Middle frontal gyrus (tissue), 1 donor: ENCODE measurements around the gene TRPM1.

ENCODE experiments used
- DNase-seq: peaks from one replicate; pipeline ENCODE4 v3.0.0-alpha.2; 2015; ENCODE audit warnings: low spot score; ENCODE audit errors: extremely low spot score

TRPM1 gene

DNA sequence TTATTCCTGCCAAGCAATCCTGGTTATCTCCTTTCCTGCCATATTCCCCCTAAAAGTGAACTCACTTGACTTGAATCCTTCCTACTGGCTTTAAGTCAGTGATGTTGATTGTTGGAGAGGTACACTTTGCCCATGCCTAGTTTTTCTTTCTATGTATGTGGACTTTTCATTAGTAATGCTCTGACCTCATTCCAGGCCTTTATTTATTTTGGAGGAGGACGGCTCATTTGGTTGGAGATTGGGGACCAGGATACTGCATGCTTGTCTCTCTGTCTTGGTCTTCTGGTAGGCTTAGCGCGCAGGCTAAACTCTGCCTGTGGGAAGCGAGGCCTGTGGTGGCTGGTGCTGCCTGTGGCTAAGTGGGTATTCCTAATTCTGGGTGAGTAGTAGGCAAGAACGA lies 81.0 kb downstream of the TRPM1 start:
- DNase-seq = no peak

DNA sequence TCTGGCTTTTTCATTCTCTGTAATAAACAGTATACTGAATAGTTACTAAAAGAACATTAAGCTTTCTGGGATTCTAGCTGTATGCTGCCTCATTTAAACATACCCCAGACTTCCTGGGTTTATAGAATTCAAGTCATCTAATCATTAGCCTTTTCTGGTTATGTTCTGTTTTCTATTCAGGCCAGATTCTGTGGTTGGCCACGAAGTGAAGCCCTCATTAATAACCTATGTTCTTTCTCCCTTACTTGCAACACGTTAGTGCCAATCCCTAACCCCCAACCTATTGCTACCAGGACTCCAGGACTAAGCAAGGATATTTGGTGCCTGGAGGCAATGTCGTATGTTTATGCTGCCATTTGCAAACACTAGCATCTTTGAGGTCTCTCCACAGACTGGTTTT lies 81.5 kb downstream of the TRPM1 start:
- no peak for DNase-seq

DNA sequence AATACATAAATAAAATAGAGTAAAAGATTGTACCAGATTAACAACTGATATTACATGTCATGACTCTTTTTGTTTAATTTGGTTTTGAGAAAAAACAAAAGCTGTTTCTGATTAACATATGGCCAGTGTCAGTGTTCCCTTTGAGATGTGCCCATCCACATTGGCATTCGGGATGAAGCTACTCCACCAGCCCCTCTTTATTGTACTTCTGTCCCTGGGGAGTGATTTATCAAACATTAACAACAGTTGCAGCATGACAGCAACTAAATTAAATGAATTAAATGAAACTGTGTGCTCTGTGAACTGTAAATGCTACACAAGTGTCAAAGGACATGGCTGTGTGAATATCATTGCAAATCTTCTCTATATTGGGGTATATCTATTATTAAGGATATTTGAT lies 84.2 kb downstream of the TRPM1 start:
- no peak for DNase-seq

DNA sequence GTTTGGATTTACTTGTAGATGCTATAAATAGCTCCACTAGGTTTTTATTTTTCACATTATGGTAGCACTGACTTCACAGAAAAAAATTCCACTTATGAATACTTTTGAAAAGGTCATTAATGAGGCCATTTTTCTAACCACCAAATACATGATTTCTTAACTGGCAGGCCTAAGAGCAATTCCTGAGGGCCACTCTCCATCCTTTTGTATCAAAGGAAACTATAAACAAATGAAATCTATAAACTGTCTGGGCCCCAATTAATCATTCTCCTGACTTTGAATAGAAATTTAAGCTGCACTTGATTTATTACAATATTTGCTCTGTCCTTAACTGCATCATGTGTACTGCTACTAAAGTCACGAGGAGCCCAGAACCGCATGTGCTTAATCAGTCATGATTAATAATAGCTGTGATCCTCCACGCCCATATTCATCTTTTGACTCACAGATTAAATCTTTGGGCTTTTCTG lies 85.0 kb downstream of the TRPM1 start:
- DNase-seq = no peak

DNA sequence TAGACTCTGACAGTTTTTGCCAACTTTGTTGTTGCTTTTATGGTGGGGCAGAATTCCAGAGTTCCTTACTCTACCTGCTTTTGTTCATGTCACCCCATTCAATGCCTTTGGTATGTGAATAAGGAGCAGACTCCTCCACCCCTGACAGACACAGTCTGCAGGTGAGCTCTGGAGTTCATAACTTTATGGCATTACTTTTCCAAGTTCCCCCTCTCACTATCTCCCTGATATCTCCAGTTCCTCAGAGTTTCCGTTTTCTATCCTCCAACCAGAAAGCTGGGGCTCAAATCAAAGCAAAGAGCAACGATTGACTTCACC lies 87.0 kb downstream of the TRPM1 start:
- DNase-seq = no peak

DNA sequence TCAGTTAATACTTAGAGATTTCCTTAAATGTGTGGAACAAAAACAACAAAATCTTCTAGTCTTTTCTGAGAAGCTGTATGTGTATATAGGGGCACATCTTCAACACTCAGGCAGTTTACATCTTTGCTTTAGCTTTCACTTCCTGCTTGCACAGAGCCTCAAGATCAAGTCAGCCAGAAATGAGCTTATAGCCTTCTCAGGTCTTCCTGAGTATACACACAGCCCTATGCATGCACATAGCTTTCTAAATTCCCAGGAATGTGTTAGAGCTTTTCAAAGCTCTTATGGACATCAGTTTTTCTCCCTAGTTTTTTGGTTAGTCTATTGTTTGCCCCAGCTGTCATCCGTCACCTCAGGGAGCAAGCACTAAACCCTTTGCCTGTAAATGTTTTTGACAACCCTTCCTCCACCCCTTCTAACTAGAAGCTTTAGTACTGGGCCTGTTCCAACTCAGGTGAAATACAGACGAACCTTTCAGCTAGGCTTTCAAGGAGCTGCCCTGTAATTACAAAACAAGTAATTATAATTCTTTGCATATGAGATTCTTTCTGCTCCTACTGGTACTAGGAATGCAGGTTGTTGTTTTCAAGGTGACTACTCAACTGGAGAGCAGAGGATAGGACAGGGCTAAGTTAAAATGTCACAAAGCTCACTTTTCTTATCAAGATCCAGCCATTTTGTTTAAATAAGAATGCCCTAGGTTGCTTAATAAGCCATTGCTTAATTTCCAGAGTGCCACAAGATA lies 87.5 kb downstream of the TRPM1 start:
- no peak for DNase-seq

DNA sequence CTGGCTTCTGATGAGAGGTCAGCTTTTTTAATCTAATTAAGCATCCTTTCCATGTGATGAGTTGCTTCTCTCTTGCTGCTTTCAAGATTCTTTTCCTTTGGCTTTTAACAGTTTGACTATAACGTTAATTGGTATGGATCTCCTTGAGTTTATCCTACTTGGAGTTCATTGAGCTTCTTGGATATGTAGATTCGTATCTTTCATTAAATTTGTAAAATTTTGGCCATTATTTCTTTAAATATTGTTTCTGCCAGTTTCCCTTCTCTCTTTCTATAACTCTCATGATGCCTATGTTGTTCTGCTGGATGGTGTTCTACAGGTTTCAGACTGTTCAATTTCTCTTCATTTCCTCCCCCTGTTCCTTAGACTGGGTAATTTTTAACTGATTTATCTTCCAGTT lies 89.1 kb downstream of the TRPM1 start:
- no peak for DNase-seq

DNA sequence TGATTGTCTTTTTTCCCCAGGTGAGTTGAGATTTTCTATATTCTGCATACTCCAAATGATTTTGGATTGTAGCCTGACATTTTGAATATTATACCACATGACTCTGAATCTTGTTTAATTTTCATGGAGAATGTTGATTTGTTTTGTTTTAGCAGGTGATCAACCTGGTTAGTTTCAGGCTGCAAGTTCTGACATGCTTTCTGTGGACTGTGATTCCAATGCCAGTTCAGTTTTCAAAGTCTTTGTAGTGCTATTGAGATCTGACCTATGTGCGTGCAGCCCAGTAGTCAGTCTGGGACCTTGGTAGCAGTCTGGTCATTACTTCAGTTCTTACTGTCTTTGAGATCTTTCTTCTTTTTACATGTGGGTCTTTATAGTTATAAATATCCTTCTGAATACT lies 91.5 kb downstream of the TRPM1 start:
- no peak for DNase-seq

DNA sequence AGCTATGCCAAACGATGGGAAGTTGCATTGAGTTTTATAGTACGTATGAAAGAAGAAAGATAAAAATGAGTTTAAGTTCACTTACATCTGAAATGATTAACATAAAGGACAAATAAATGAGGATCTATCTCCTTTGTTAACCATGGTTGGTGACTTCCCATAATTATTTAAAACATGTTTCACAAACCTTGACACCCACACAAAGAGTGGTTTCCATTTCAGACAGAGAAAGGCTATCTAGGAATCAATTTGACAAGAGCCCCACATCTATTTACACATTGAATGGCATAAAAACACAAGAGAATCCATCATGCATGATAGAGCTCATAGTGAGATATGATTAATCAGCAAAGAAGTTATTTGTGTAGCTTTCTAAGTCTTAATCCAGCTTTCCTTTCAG lies 95.9 kb downstream of the TRPM1 start:
- no peak for DNase-seq

DNA sequence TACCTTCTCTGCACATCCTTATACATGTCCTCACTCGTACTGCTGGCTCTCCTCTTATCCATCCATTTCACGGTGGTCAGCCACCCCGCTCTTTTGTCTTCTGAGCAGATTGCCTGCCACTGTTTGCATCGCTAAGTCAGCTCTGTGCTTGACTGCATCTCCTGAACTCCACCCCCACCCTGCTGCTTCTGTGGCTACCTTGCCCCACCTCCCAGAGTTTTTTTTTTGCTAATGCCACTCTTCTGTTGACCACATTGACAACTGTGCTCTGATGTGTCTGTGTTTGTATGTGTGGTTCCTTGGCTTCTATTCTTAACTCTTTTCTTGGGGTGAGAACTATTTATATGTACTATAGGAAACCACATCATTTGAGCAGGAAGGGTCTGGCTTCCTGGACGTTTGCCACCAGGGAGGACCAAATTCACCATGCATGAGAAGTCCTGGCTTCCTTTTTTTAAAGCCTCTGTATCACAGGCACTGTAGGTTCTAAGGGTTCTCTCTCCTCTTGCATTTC lies 97.2 kb downstream of the TRPM1 start:
- no peak for DNase-seq

DNA sequence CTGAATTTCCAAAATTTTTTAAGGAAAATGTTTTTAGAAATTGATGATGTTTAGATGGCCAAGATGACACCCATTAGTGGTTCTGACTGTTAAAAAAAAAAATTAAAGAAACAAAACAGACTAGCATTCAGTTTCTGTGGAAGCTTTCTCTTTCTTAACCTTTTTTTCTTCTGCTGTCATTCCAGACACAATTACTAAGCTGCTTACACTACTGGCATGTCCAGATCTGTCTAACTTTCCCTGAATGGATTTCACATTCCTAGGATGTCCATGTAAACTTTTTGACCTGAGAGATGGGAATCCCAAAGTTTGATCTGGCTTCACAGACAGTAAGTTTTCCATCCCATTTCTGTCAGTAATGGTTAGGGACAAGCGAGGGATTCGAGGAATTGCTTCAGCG lies 99.8 kb downstream of the TRPM1 start:
- DNase-seq = no peak

DNA sequence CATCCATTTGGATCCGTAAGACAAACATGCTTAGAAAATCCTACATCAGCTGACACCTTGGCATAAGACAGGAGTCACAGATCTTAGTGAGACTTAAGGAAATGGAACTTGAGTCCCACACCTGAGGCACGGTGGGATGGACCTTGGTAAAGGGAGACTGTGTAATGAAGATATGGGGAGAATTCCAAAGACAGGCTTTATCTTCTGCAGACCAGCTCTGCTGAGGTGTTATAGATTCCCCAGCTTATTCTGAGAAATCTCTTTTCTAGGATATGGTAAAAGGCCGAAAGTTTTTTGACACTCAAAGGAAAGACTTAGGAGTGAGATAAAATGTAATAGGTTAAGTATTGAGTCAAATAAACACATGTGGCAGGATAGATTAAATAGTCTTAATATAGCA lies 101.8 kb downstream of the TRPM1 start:
- DNase-seq = no peak

DNA sequence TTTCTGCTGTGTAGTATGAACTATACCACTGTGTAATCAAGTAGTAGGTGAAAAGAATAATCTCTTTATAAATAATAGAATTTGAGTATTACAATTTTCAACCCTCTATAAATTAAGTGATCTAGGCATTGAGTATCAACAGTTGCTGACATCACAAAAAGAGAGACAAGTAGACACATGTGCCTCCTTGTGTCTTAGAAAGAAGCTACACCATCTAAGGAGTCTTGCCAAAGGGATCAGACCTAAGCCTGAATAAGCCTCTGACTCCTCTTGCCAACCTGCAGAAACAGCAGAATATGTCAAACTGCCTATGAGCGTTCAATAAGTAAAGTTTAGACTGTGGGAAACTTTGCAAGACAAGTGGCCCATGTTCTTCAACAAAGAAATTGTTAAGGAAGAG lies 104.3 kb downstream of the TRPM1 start:
- no peak for DNase-seq

DNA sequence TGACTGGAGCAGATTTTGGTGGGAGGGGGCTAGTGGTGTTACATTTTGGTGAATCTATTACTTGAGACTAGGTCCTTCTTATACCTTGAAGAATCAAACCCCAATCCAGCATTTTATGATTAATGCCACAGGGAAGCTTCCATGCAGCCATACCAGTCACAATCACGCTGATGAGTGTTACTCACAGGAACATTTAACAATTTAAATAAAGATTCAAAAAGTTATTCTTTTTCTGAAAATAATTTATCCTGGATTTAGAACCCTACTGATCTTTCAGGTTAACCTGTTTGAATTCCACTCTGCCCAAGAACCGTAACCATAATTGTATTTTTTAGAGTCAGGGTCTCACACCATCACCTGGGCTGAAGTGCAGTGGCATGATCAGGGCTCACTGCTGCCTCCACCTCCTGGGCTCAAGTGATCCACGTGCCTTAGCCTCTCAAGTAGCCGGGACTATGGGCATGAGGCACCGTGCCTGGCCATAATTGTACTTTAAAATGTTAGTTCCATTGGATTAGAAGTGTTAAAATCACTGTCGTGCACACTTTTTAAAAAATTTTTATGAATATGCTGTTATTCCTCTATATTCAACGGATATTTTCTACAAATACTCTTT lies 109.2 kb downstream of the TRPM1 start:
- no peak for DNase-seq

DNA sequence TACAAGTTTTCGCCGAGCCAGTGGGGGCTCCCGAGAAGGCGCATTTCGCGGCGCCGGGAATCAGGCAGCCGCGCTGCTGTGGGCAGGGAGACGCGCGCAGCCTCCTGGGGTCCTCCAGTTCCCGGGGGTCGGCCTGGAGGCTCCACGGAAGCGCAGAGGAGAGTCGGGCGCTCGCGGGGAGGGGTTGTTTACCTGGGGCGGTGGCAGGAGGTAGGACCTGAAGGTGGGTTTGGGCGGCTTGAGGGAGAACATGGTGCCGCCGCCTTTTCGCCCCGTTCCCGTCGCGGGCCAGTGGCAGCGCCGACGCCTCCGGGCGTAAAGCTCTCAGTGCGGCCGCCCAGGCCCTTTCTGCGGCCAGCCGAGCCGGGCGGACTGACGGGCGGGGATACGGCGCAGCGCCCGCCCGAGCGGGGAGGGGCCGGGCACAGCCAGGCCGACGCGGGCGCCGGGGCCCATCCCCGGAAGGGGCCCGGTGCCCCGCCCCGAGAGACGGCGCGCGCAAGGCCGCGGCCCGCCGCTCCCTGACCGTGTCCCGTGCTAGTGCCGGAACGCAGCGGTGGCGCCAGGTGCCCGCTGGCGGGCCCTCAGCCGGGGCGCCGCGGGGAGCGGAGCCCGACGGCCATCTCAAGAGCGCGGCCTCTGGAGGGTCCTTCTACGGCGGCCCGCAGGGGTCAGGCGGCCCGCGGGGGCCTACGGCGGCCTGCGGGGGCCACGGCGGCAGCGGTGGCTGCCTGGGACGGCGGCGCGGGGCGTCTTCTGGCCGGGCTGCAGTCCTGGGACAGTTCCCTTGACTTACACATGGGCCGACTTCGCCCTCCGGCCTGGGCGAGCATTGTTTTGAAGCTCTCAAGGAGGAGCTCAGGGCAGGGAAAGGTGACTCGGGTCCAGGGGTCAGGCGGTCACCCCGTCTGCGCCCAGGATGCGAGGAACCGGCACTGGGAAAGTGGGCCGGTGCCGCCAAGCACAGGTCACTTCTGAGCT lies 110.0 kb downstream of the TRPM1 start, which contains the start of gene MTMR10:
TSS of gene MTMR10 (minus strand) at position 374 of the 981 bp plus-strand sequence. CDS start at position 252, 122 bp downstream.
- DNase-seq = peak; percentile 30

DNA sequence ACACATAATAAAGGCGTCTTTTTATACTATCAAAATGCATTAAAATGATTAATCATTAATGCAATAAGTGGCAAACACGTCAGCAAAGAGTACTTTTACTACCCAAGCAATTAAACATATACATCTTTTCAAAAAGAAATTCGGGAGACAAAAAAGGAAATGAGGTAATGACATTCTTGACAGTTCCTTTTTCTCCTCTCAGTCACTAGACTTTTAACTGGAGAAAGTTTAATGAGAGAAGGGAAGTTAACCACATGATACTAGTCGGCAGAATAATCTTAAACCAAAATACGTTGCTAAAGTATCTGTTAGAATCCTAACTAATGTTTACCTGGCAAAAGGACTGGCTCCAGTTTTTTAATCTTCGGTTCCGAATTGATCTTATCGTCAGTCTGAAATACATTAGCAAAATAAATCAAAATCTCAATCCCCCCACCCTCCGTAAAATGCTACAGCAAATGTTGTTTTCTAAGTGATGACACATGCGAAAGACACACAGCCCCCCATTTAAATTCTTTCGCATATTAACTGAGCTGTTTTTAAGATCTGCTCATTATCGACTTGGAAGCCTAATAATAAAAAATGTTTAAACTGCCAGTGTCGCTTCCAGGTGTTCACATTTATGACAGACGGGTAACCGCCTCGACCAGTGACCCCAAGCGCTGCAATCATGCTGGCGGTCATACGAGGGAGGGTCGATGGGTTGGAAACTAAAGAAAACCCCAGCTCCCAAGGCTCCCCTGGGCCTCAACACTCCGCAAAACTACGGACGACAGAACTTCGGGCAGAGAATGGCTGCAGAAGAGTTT lies 110.9 kb downstream of the TRPM1 start:
- DNase-seq = no peak

DNA sequence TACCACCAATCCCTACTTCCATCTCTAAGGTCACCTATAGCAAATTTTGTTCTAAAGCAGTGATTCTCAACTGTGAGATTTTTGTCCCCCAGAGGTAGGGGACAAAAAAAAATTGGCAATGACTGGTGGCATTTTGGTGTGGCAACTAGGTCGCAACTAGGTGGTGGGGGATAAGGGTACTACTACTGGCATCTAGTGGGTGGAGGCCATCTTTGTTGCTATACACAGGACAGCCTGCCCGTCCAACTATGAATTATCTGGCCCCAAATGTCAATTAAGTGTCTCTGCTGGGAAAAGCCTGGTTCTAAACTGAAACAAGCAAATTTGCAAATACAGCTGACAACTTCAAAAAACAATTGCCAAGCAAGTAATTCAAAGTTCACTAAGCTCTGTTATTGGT lies 111.5 kb downstream of the TRPM1 start:
- DNase-seq = no peak

DNA sequence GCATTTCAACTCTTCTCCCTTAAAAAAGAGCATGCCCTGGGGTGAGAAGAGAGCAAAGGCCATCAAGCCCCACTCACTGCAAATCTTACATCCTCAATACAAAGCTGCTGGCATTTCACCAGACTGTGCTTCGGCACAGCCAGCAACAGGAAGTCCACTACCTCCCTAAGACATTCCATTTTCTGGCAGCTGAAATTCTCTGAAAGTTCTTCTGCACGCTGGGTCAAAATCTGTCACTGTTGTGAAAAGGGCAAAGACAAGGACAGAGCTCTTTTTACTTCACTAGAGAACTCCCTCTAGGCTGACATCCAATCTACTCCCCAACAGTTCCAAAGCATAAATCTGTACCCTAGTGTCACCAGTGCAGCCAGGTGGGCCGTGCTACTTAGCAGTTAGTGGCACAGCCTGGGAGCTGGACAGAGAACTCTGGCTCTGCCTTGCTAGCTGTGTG lies 116.4 kb downstream of the TRPM1 start:
- no peak for DNase-seq

DNA sequence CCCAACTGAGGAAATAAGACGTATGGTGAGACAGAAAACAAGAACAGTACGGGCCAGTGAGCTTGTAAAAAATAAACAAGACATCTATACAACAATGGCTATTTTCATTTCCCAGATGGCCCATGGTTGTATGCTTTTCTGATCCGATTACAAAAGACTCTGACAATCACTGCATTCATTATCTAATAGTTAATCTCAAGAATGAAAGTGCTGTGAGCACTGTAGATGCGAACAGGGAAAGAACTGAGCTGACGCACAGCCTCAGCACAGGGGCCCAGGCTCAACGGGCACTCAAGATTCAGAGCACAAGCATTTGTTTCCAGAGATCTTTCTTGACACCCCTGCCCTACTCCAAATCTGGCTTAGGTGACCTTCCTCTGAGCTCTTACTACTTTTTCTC lies 117.0 kb downstream of the TRPM1 start:
- peak; percentile 75 for DNase-seq

DNA sequence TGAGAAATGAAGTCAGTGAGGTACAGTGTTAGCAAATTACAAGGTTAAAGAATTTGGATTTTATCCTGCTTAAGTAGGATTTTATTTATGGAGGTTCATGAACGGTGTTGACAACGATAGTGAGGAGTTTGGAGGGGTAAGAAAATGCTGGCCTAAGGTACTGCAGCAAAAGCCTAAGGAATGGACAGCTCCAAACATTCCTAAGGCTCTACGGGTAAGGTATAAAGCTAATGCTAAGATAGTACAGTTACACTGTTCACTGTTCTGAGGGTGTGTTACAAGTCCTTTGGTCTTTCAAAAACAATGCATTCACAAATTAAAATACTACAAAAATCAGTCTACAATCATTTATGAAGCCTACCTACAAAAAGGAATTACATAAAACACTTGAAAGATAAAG lies 117.4 kb downstream of the TRPM1 start:
- no peak for DNase-seq

DNA sequence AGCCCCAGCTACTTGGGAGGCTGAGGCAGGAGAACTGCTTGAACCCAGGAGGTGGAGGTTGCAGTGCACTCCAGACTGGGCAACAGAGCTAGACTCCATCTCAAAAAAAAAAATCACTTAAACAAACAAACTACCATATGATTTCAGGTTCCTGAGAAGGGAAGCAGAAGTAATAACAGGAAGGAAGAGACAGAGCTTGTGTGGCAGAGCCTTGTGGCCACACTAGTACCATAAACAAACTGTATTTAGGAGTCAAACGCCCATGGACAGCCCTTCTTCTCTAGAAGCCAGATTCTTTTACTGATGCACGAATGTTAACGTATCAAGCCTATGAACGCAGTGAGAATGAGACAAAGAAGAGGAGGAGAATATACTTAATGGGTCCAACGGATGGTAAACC lies 122.1 kb downstream of the TRPM1 start:
- no peak for DNase-seq
